ENCODE results near the gene KIAA0232. TPM values are rescaled to one million over a fixed set of nuclear protein-coding genes. Genes with fewer than 3 reads are reported as not detected.
"Not testable (repeated sequence)": the region's sequence is repeated elsewhere in the genome, so short reads cannot be mapped to it uniquely, and the experiment has no call there.

KIAA0232 gene
- total RNA-seq, 2 donors from 2014 or later: 16.1 to 16.7 TPM

DNA sequence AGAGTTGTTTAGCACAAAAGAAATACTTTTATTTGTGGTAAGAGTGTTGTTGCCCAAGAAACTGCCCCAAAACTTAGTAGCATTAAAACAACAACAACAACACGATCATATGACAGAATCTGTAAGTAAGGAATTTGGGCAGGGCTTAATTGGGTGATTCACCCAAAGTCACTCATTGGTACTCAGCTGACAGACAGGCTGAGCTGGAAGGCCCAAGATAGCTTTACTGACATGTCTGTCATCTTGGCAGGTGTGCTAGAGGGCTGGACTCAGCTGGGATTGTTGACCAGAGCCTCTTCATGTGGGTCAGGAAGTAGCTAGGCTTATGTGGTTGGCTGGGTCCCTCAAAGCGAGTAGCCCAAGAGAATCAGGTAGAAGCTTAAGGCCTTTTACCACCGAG is 52.3 kb downstream of the KIAA0232 start:
- no peaks in the 10 kb centered on the region for H3K27me3 Mint-ChIP-seq
- DNase-seq (no peak), ATAC-seq (no peak)
- H3K27ac Mint-ChIP-seq: no peak overlapping the region
- H3K9me3 ChIP-seq (ENCODE audit: control insufficient read depth, low read length, poor library complexity, severe bottlenecking): no peaks in the 10 kb centered on the region
- peaks cover 18% of the 10 kb centered on the region for H3K4me1 Mint-ChIP-seq
- H3K36me3 Mint-ChIP-seq (ENCODE audit: low read depth): peaks cover 6% of the 10 kb centered on the region
- no peak overlapping the region for H3K4me3 Mint-ChIP-seq

GRCh38 chr4:6835616-6836015 is 53.1 kb downstream of the KIAA0232 start:
- H3K27me3 Mint-ChIP-seq; H3K27ac Mint-ChIP-seq; DNase-seq; H3K36me3 Mint-ChIP-seq (ENCODE audit: low read depth); H3K4me3 Mint-ChIP-seq; H3K9me3 ChIP-seq (ENCODE audit: control insufficient read depth, low read length, poor library complexity, severe bottlenecking); ATAC-seq: not testable (repeated sequence)
- peaks cover 18% of the 10 kb centered on the region for H3K4me1 Mint-ChIP-seq

- ATAC-seq; H3K27ac Mint-ChIP-seq; H3K27me3 Mint-ChIP-seq; DNase-seq; H3K36me3 Mint-ChIP-seq (ENCODE audit: low read depth); H3K9me3 ChIP-seq (ENCODE audit: control insufficient read depth, low read length, poor library complexity, severe bottlenecking); H3K4me3 Mint-ChIP-seq: not testable (repeated sequence)
- peaks cover 14% of the 10 kb centered on the region for H3K4me1 Mint-ChIP-seq
Measured at GRCh38 chr4:6837106-6837505, 54.6 kb downstream of the KIAA0232 start.

DNA sequence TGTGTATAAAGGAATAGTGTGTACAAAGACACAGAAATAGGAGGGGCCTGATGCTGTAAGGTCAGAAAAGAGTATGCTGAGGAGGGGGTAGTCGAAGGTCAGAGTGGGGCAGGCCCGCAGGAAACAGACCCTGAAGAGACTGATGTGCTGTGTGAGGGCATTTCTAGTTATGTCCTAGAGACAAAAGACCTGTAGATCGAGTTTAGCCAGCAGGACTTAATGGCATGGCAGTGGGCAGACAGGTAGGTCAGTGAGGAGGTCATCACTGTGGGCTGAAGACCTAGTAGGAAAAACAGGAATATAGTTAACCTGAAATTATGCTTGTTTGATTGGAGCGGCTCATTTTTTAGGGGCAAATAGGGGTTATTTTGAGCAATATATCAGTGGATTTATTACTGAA is 57.1 kb downstream of the KIAA0232 start:
- H3K9me3 ChIP-seq (ENCODE audit: control insufficient read depth, low read length, poor library complexity, severe bottlenecking): no peaks in the 10 kb centered on the region
- Mint-ChIP-seq H3K4me3 (no peak overlapping the region), H3K27me3 (no peaks in the 10 kb centered on the region), H3K36me3 (ENCODE audit: low read depth) (peaks cover 6% of the 10 kb centered on the region), H3K4me1 (peaks cover 8% of the 10 kb centered on the region), H3K27ac (no peak overlapping the region)
- DNase-seq (no peak), ATAC-seq (no peak)

GRCh38 chr4:6840062-6840976 is 57.8 kb downstream of the KIAA0232 start:
- ATAC-seq (no peak), DNase-seq (no peak)
- no peaks in the 10 kb centered on the region for H3K9me3 ChIP-seq (ENCODE audit: control insufficient read depth, low read length, poor library complexity, severe bottlenecking)
- H3K36me3 Mint-ChIP-seq (ENCODE audit: low read depth): peaks cover 3% of the 10 kb centered on the region
- peaks cover 8% of the 10 kb centered on the region for H3K4me1 Mint-ChIP-seq
- H3K27me3 Mint-ChIP-seq: no peaks in the 10 kb centered on the region
- H3K4me3 Mint-ChIP-seq: no peak overlapping the region
- peak overlapping the region; percentile 81 for H3K27ac Mint-ChIP-seq

DNA sequence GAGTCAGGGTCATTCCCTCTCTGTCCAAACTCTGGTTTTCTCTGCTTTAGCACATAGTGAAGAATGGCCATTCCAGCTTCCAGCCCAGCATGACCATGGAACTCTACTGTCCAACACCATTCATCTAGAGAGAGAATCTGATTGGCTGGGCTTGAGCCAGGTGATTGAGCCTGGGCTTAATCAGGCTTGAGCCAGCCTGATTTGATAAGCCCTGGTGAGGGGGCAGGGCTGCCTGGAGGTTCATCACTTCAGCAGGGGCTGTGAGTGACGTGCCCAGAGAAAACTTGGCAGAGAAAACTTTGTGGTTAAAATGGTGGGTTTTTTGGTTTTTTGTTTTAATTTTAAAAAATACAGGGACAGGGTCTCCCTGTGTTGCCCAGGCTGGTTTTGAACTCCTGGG is 62.5 kb downstream of the KIAA0232 start:
- peaks cover 9% of the 10 kb centered on the region for H3K4me1 Mint-ChIP-seq
- no peaks in the 10 kb centered on the region for H3K9me3 ChIP-seq (ENCODE audit: control insufficient read depth, low read length, poor library complexity, severe bottlenecking)
- peaks cover 3% of the 10 kb centered on the region for H3K36me3 Mint-ChIP-seq (ENCODE audit: low read depth)
- H3K27ac Mint-ChIP-seq: peak overlapping the region; percentile 49
- DNase-seq: no peak
- H3K4me3 Mint-ChIP-seq: no peak overlapping the region
- no peaks in the 10 kb centered on the region for H3K27me3 Mint-ChIP-seq
- ATAC-seq: no peak

DNA sequence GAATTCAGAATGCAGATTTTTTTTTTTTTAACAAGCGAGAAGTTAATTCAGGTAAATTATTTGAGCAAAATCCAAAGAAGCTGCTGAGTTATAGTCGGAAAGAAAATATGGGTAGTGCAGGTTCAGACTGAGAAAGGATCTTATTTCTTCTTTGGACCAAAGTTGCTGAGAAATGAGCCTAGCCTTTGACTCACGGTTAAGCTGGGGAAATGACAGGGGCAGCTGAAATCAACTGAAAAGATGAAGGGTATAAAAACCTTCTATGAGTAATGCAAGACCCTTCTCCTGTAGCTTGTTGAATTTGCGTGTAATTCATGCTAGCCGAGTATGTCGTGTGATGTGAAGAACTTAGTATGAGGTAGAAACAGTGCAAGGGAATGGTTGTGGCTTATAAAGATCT is 63.0 kb downstream of the KIAA0232 start:
- no peak for DNase-seq
- H3K27ac Mint-ChIP-seq: no peak overlapping the region
- no peak overlapping the region for H3K4me3 Mint-ChIP-seq
- no peak for ATAC-seq
- H3K27me3 Mint-ChIP-seq: no peaks in the 10 kb centered on the region
- H3K4me1 Mint-ChIP-seq: peaks cover 12% of the 10 kb centered on the region
- H3K36me3 Mint-ChIP-seq (ENCODE audit: low read depth): peaks cover 3% of the 10 kb centered on the region
- H3K9me3 ChIP-seq (ENCODE audit: control insufficient read depth, low read length, poor library complexity, severe bottlenecking): no peaks in the 10 kb centered on the region

GRCh38 chr4:6847178-6847577 is 64.7 kb downstream of the KIAA0232 start:
- H3K9me3 ChIP-seq (ENCODE audit: control insufficient read depth, low read length, poor library complexity, severe bottlenecking): no peaks in the 10 kb centered on the region
- Mint-ChIP-seq H3K36me3 (ENCODE audit: low read depth) (peaks cover 3% of the 10 kb centered on the region), H3K4me1 (peaks cover 9% of the 10 kb centered on the region), H3K27ac (no peak overlapping the region), H3K27me3 (no peaks in the 10 kb centered on the region), H3K4me3 (no peak overlapping the region)
- DNase-seq (no peak), ATAC-seq (no peak)

DNA sequence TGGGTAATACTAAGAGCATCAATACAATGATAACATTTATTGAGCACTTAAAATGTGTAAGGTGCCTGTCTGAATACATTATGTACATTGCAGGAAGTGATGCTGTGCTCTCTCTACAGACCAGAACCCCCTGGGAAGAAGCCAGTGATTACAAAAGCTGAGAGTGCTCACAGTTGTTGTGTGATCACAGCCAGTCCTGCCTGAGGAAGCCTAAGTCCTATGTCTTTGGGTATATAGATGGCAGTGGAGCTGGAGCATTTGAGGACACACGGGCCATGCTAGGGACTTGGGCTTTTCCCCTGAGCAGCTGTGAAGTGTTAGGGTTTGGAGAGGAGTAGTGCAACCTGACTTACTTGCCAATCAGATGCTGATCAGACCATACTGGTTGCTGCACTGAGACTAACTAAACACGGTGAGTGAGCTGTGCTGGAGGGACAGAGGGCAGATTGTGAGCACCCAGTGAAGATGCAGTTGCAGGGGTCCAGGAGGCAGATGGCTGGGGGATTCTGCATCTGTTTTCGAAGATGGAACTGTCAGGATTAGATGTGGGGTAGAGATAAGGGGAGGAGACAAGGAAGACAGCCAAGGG is 66.3 kb downstream of the KIAA0232 start:
- DNase-seq (no peak), ATAC-seq (no peak)
- H3K9me3 ChIP-seq (ENCODE audit: control insufficient read depth, low read length, poor library complexity, severe bottlenecking): no peaks in the 10 kb centered on the region
- H3K4me1 Mint-ChIP-seq: peaks cover 13% of the 10 kb centered on the region
- peaks cover 7% of the 10 kb centered on the region for H3K36me3 Mint-ChIP-seq (ENCODE audit: low read depth)
- H3K27me3 Mint-ChIP-seq: no peaks in the 10 kb centered on the region
- H3K4me3 Mint-ChIP-seq: no peak overlapping the region
- H3K27ac Mint-ChIP-seq: peak overlapping the region; percentile 24

GRCh38 chr4:6849691-6850090 is 67.2 kb downstream of the KIAA0232 start:
- Mint-ChIP-seq H3K4me3 (no peak overlapping the region), H3K4me1 (peaks cover 16% of the 10 kb centered on the region), H3K27me3 (no peaks in the 10 kb centered on the region), H3K36me3 (ENCODE audit: low read depth) (peaks cover 7% of the 10 kb centered on the region), H3K27ac (peak overlapping the region; percentile 24)
- ATAC-seq: no peak
- no peaks in the 10 kb centered on the region for H3K9me3 ChIP-seq (ENCODE audit: control insufficient read depth, low read length, poor library complexity, severe bottlenecking)
- no peak for DNase-seq

- peaks cover 7% of the 10 kb centered on the region for H3K36me3 Mint-ChIP-seq (ENCODE audit: low read depth)
- DNase-seq: no peak
- no peak overlapping the region for H3K27ac Mint-ChIP-seq
- H3K4me3 Mint-ChIP-seq: no peak overlapping the region
- H3K27me3 Mint-ChIP-seq: no peaks in the 10 kb centered on the region
- no peak for ATAC-seq
- peaks cover 24% of the 10 kb centered on the region for H3K4me1 Mint-ChIP-seq
- H3K9me3 ChIP-seq (ENCODE audit: control insufficient read depth, low read length, poor library complexity, severe bottlenecking): no peaks in the 10 kb centered on the region
Measured at GRCh38 chr4:6851431-6851830, 68.9 kb downstream of the KIAA0232 start.

GRCh38 chr4:6851962-6852361 is 69.4 kb downstream of the KIAA0232 start:
- no peaks in the 10 kb centered on the region for H3K27me3 Mint-ChIP-seq
- H3K4me1 Mint-ChIP-seq: peaks cover 25% of the 10 kb centered on the region
- ATAC-seq: no peak
- H3K36me3 Mint-ChIP-seq (ENCODE audit: low read depth): peaks cover 7% of the 10 kb centered on the region
- no peak for DNase-seq
- no peak overlapping the region for H3K27ac Mint-ChIP-seq
- H3K9me3 ChIP-seq (ENCODE audit: control insufficient read depth, low read length, poor library complexity, severe bottlenecking): no peaks in the 10 kb centered on the region
- no peak overlapping the region for H3K4me3 Mint-ChIP-seq

DNA sequence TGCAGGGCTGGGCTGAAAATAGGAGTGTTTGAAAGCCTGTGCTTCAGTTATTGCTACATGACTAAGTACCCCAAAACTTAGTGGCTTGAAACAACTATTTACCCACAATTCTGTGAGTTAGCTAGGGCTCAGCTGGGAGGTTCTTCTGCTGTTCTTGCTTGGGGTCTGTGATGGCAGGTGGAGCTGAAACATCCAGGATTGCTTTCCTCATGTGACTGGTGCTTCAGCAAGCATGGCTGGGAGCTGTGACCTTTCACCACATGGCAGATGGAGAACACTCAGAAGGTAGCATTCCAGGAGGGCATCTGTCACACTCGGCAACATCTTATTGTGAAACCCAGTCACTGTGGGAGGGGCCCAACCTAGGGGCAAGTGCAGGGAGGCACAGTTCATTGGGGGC is 70.1 kb downstream of the KIAA0232 start:
- Mint-ChIP-seq H3K36me3 (ENCODE audit: low read depth) (peaks cover 7% of the 10 kb centered on the region), H3K27ac (no peak overlapping the region)

More for the DNA sequence above, 70.1 kb downstream of the KIAA0232 start:
- no peak for DNase-seq
- peaks cover 25% of the 10 kb centered on the region for H3K4me1 Mint-ChIP-seq
- no peaks in the 10 kb centered on the region for H3K9me3 ChIP-seq (ENCODE audit: control insufficient read depth, low read length, poor library complexity, severe bottlenecking)
- ATAC-seq: no peak
- H3K27me3 Mint-ChIP-seq: no peaks in the 10 kb centered on the region
- H3K4me3 Mint-ChIP-seq: no peak overlapping the region
